Activated naive CD4-positive, alpha-beta T cell treated with anti-CD3 and anti-CD28 coated beads, Interleukin-2, amount 50 U/mL, for 24 hours (primary cell): Measurements from ENCODE around the gene NLRP1.

Experiments
- H3K27ac Mint-ChIP-seq: one replicate; pipeline ENCODE4 v1.8.0; 2021; ENCODE audit warnings: mild to moderate bottlenecking, mixed read lengths
- H3K27me3 Mint-ChIP-seq: one replicate; pipeline ENCODE4 v1.8.0; 2021; ENCODE audit warnings: mixed read lengths
- H3K36me3 Mint-ChIP-seq: one replicate; pipeline ENCODE4 v1.8.0; 2021; ENCODE audit warnings: mixed read lengths
- H3K4me1 Mint-ChIP-seq: one replicate; pipeline ENCODE4 v1.8.0; 2021; ENCODE audit warnings: mixed read lengths
- H3K4me3 Mint-ChIP-seq: one replicate; pipeline ENCODE4 v1.8.0; 2021; ENCODE audit warnings: mild to moderate bottlenecking, mixed read lengths
- H3K9me3 Mint-ChIP-seq: one replicate; pipeline ENCODE4 v1.8.0; 2021; ENCODE audit warnings: mixed read lengths

NLRP1 gene

DNA sequence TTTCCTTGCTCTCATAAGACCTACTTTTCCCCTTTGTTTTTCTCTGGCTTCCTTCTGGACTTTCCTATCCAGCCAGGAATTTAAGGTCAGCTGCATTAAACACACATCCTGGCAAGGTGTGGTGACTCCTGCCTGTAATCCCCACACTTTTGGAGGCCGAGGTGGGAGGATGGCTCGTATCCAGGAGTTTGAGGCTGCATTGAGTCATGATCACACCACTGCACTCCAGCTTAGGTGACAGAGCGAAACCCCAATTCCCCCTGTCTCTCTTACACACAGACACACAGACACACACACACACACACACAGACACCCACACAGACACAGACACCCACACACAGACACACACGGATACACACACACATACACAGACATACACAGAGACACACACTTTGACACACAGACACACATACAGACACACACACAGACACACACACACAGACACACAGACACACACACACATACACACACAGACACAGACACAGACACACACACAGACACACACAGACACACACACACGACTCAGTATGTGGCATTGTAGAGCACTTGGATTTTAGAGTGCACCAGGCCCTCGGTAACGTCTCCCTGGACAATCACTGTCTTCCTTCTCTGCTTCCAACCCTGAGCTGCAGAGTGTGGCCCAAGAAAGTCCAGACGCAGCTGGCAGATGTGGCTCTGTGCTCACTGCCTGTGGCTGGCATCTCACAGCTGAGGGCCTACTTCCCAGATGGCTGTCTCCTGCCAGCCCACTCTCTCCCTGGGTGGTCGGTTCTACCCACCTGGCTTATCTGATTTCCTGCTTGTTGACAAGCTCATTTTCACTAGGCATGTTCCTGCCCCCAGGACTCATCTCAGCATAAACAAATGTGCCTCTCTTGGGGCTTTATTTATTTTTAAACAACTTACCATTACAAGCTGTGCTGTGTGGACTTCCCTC, 39.0 kb downstream of the NLRP1 start:
- H3K9me3 Mint-ChIP-seq = no peaks in the 10 kb centered on the region
- H3K4me1 Mint-ChIP-seq = peaks cover 12% of the 10 kb centered on the region
- H3K27me3 Mint-ChIP-seq = no peaks in the 10 kb centered on the region
- no peak overlapping the region for H3K4me3 Mint-ChIP-seq
- H3K36me3 Mint-ChIP-seq = peaks cover 19% of the 10 kb centered on the region
- peak overlapping the region; percentile 24 for H3K27ac Mint-ChIP-seq

DNA sequence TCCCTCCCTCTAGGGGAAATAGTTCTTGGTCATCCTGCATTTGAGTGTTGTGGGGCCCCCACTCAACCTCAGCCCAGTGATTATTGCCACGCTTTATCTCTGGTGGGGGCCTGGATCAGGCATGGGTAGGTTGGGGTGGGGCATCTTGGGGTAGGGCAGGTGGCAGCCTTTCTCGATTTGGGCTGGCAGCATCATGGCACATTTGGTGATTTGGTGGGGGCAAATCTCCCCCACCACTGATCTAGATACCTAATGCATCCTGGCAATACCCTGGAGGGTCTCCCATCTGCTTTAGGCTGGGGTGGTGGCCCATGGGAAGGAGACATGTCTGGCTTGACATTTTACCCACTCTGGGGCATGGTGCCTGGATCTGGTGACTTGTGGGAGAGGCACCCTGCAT, 40.2 kb downstream of the NLRP1 start:
- peaks cover 12% of the 10 kb centered on the region for H3K4me1 Mint-ChIP-seq

GRCh38 chr17:5541610-5542202, 42.6 kb downstream of the NLRP1 start:
- H3K36me3 Mint-ChIP-seq = peaks cover 6% of the 10 kb centered on the region

More for the DNA sequence above, 40.2 kb downstream of the NLRP1 start:
- H3K36me3 Mint-ChIP-seq = peaks cover 19% of the 10 kb centered on the region
- no peak overlapping the region for H3K27ac Mint-ChIP-seq
- no peak overlapping the region for H3K4me3 Mint-ChIP-seq
- H3K9me3 Mint-ChIP-seq = no peaks in the 10 kb centered on the region
- H3K27me3 Mint-ChIP-seq = no peaks in the 10 kb centered on the region

GRCh38 chr17:5540321-5540720, 44.0 kb downstream of the NLRP1 start:
- no peaks in the 10 kb centered on the region for H3K9me3 Mint-ChIP-seq
- H3K4me3 Mint-ChIP-seq = no peak overlapping the region
- no peaks in the 10 kb centered on the region for H3K27me3 Mint-ChIP-seq
- no peaks in the 10 kb centered on the region for H3K4me1 Mint-ChIP-seq
- no peak overlapping the region for H3K27ac Mint-ChIP-seq
- peaks cover 6% of the 10 kb centered on the region for H3K36me3 Mint-ChIP-seq

More at GRCh38 chr17:5541610-5542202, 42.6 kb downstream of the NLRP1 start:
- no peaks in the 10 kb centered on the region for H3K4me1 Mint-ChIP-seq
- H3K27ac Mint-ChIP-seq = no peak overlapping the region
- H3K4me3 Mint-ChIP-seq = no peak overlapping the region
- no peaks in the 10 kb centered on the region for H3K9me3 Mint-ChIP-seq
- no peaks in the 10 kb centered on the region for H3K27me3 Mint-ChIP-seq

DNA sequence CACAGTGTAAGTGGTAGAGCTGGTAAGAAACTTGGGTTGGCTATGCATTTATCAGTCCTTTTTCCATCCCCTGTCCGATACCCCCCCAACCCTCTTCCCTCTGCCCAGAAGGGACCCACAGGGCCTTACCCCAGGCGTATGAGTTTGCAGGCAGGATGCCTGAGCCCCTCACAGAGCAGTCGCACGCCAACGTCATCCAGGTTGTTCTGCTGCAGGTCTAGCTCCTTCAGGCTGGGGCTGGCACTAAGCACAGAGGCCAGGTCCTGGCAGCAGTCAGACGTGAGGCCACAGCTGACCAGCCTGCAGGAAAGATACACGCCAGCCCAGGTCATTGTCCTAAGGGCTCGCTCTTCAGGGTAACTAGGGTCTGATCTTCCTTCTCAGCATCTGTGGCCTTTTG, 45.0 kb downstream of the NLRP1 start:
- no peaks in the 10 kb centered on the region for H3K9me3 Mint-ChIP-seq
- no peaks in the 10 kb centered on the region for H3K27me3 Mint-ChIP-seq
- H3K36me3 Mint-ChIP-seq = peaks cover 6% of the 10 kb centered on the region
- H3K4me3 Mint-ChIP-seq = no peak overlapping the region
- no peaks in the 10 kb centered on the region for H3K4me1 Mint-ChIP-seq
- no peak overlapping the region for H3K27ac Mint-ChIP-seq

GRCh38 chr17:5536866-5537650, 47.3 kb downstream of the NLRP1 start:
- Mint-ChIP-seq H3K4me1 (no peaks in the 10 kb centered on the region), H3K27ac (peak overlapping the region; percentile 51), H3K9me3 (no peaks in the 10 kb centered on the region), H3K36me3 (peaks cover 9% of the 10 kb centered on the region), H3K4me3 (no peak overlapping the region), H3K27me3 (no peaks in the 10 kb centered on the region)

DNA sequence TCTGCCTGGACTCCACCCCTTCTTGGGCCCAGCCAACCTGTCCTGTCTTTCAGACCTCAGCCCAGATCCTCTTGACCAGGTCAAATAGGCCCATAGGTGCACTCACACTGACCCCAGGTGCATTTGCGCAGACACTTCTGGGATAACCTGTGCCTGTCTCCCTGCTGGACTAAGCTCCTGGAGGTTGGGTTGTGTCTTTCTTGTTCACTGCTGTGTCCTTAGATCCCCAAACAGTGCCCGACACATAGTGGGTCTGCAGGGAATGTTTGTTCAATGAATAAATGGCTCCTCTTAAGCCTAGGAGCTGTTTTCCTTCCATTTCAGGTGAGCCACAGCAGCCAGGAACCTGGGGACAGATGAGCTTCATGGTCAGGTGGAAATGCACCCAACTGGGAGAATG, 48.9 kb downstream of the NLRP1 start:
- Mint-ChIP-seq H3K9me3 (no peaks in the 10 kb centered on the region), H3K4me1 (no peaks in the 10 kb centered on the region), H3K36me3 (peaks cover 9% of the 10 kb centered on the region), H3K27ac (peak overlapping the region; percentile 41), H3K27me3 (no peaks in the 10 kb centered on the region), H3K4me3 (no peak overlapping the region)

DNA sequence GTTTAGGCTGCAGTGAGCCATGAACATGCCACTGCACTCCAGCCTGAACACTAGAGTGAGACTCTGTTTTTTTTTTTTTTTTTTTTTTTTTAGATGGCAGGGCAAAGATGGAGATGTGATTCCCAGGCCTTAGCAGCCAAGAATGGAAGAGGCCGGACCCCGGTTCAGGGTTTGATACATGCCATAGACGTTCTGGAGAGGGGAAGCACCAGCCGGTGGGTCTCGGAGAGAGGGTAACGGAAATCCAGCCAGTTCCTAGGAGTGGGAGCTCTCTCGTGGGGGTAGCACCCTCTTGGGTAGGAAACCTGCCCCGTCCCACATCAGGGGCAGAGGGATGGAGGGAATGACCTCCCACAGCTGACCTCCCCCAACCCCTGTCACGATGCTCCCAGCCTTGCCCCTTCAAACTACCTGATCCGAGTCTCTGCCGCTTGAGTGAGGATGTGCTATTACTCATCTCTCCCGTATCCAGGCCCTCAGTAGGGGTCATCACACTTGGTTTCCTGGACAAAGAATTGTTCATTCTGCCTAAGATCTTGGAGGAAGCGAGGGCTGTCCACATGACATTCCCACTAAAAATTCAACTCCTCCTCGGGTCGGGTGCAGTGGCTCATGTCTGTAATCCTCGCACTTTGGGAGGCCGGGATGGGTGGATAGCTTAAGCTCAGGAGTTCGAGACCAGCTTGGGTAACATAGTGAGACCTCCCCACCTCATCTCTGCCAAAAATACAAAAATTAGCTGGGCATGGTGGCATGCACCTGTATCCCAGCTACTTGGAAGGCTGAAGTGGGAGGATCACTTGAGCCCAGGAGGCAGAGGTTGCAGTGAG, 50.6 kb downstream of the NLRP1 start:
- Mint-ChIP-seq H3K9me3 (no peaks in the 10 kb centered on the region), H3K36me3 (peaks cover 14% of the 10 kb centered on the region), H3K27me3 (no peaks in the 10 kb centered on the region), H3K4me3 (no peak overlapping the region), H3K27ac (no peak overlapping the region), H3K4me1 (no peaks in the 10 kb centered on the region)

DNA sequence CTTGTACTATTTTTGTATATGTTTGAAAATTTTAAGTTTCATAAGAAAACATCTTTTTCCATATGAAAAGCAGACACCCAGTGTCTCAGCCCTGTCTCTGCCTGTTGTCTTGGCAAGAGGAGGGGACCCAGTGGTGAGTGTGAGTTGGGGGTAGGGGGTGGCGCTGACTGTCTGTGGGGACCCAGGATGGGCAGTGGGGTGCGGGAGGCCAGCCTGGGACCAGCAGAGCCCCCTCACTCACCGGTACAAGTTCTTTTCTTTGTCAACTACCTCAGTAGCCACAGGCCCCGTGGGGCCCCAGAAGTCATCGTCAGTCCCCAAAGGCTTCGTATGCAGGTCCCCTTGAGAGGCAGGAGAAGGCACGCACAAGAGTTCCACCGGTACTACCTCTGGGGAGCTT, 51.7 kb downstream of the NLRP1 start:
- peaks cover 16% of the 10 kb centered on the region for H3K36me3 Mint-ChIP-seq
- H3K4me1 Mint-ChIP-seq = no peaks in the 10 kb centered on the region
- H3K9me3 Mint-ChIP-seq = no peaks in the 10 kb centered on the region
- H3K4me3 Mint-ChIP-seq = no peak overlapping the region
- H3K27ac Mint-ChIP-seq = peak overlapping the region; percentile 52
- no peaks in the 10 kb centered on the region for H3K27me3 Mint-ChIP-seq

DNA sequence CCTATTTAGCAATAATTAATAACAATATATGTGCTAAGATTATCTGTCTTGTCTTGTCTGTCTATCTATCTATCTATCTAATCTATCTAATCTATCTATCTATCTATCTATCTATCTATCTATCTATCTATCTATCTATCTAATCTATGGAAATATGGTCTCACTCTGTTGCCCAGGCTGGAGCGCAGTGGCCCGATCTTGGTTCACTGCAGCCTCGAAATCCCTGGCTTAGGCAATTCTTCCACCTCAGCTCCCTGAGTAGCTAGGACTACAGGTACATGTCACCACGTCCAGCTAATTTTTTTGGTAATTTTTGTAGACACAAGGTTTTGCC, 53.3 kb downstream of the NLRP1 start:
- Mint-ChIP-seq H3K9me3 (no peaks in the 10 kb centered on the region), H3K27ac (no peak overlapping the region), H3K4me1 (peaks cover 6% of the 10 kb centered on the region), H3K27me3 (no peaks in the 10 kb centered on the region), H3K4me3 (no peak overlapping the region), H3K36me3 (peaks cover 14% of the 10 kb centered on the region)

DNA sequence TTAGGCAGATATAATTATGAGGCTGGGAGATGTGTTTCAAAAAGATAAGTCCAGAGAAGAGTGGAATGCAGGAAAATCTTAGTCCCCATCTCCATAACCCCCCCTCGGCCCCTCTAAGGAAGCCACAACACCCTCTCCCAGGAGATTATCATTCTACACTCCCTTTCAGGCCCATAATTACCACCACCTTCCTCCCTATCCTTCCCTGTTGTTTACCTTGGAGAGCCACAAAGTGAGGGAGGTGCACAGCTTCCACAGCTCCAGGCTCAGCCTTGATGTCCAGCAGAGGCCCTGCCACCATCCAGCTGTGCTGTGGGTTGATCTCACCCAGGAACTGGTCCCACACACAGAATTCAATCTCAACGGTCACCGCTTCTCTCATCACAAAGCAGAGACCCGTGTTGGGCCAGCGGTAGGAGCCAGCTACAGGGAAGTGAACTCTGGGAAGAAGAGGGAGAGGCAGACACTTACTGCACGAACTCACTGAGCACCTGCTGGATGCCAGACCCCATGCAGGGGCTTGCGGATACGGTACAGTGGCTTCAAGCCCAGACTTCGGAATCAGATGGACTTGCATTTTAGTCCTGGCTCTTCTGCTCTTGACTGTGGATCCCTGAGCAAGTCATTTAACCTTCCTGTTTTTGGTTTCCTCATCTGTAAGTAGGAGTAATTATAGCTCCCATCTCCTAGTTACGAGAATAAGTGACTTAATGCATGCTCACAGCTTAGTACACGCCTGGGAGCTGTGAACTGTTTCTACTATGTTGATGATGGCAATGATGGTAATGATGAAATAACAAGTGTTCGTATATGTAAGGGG, 53.8 kb downstream of the NLRP1 start:
- Mint-ChIP-seq H3K36me3 (peaks cover 14% of the 10 kb centered on the region), H3K4me3 (no peak overlapping the region), H3K27me3 (no peaks in the 10 kb centered on the region), H3K27ac (no peak overlapping the region), H3K4me1 (peaks cover 6% of the 10 kb centered on the region), H3K9me3 (no peaks in the 10 kb centered on the region)

DNA sequence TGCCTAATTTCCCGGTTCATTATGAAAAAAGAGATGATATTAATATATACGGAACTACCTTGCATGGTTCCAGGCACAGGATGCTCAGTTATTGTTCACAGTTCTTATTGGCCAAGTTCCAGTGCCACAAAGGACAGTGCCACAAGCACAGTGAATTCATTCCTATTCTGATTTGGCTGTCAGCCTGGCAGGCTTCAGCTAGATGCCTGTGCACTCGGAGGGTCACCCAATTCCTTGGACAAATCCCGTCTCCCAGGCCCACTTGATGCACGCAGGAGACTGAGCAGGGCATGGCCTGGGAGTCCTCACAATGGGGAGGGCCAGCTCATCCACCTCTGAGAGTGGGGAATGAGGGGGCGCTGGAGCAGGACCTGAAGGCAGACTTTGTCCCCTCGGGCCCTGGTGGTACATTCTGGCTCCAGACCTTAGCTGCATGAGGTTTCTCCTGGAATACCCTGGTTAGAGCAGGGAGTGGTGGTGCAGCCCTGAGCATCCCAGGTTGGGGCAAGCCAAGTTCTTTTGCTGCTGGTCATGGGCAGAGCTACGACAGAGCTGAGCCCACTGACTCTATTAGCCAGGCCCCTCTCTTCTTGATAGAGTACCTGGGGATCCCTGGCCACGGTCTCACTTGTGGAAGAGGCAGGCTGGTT, 56.6 kb downstream of the NLRP1 start:
- no peaks in the 10 kb centered on the region for H3K9me3 Mint-ChIP-seq
- peaks cover 12% of the 10 kb centered on the region for H3K36me3 Mint-ChIP-seq
- peaks cover 6% of the 10 kb centered on the region for H3K4me1 Mint-ChIP-seq
- H3K4me3 Mint-ChIP-seq = no peak overlapping the region
- H3K27ac Mint-ChIP-seq = peak overlapping the region; percentile 82
- H3K27me3 Mint-ChIP-seq = no peaks in the 10 kb centered on the region

DNA sequence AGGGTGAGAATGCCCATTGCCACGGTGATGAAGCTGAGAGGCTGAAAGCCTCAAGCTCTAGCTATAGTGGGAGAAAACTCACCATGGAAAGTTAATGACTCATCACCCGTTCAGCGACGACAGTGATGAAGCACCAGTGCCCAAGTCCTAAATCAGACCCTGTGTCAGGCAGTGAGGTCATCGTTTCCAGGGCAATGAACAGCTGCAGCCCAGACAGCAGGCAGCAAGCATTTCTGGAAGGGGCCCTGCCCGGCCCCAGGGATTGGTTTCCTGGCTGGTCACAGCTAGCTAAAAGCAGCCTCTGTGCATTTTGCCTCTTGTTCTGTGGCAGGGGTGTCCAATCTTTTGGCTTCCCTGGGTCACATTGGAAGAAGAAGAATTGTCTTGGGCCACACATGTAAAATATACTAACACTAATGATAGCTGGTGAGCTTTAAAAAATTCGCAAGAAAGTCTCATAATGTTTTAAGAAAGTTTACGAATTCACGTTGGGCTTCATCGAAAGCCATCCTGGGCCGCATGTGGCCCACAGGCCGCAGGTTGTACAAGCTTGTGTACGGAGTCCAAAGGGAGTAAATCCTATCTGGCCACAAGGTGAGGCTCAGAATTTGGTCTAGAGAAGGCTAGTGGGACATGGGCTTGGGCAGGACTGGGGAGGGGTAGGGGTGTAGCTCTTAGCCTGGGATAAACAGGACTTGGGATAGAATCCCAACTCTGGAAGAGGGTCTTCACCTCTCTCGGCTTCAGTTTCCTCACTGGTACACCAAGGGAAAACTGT, 57.3 kb downstream of the NLRP1 start:
- H3K4me1 Mint-ChIP-seq = peaks cover 6% of the 10 kb centered on the region
- peaks cover 9% of the 10 kb centered on the region for H3K36me3 Mint-ChIP-seq
- H3K27me3 Mint-ChIP-seq = no peaks in the 10 kb centered on the region
- H3K4me3 Mint-ChIP-seq = no peak overlapping the region
- H3K27ac Mint-ChIP-seq = peak overlapping the region; percentile 61
- H3K9me3 Mint-ChIP-seq = no peaks in the 10 kb centered on the region
